Heart left ventricle (tissue), 13 donors: ENCODE measurements around the gene TWF2.

Source experiments
- CTCF ChIP-seq, 12 donors: fragments of 200-600 bp; sonication (generic) in 4 of 12; IDR thresholded peaks; one replicate each; pipeline versions ENCODE4 v1.5.0 to v1.8.0; 2018 to 2022; ENCODE audit warnings: antibody characterized with exemption in 12 of 12, mild to moderate bottlenecking in 5 of 12
- POLR2A ChIP-seq, 2 donors: fragments of 450-650 bp; IDR thresholded peaks; one replicate each; pipeline ENCODE4 v1.6.1; 2017; ENCODE audit warnings: antibody characterized with exemption in 2 of 2, mild to moderate bottlenecking in 2 of 2, moderate library complexity in 2 of 2
- donor health status: ischemic (EF 13 %, LVEDD 7.1; RV severe dilation, severe dysfunction).
- donor health status: DM: no; HTN: yes; CAD: no.
- donor health status: DM: no; HTN: no; CAD: no.
- donor health status: ischemic (EF 25% LVEDD 6.9; RV normal size, moderate dysfunction).
- donor health status: ischemic (EF 25% LVEDD 5.7; RV mildly dilated, moderate dysfunction).
- donor health status: ischemic (EF 35%, LVEDD 5.7; RV mildly dilated, moderate dysfunction).
- donor health status: nonischemic (EF 11% LVEDD 7.7; RV severe dilation, severe dysfunction).
- donor health status: DM: yes; HTN: yes; CAD: no.
- donor health status: PGD.
- donor health status: ischemic (EF 29% LVEDD 5.4; RV normal size, mild dysfunction).
- donor health status: nonischemic (EF 23%, LVEDD 6.1; RV moderate dilation, normal function).

- no peak for TF ChIP-seq CTCF (IDR thresholded peaks at IDR 0.05)
- TF ChIP-seq POLR2A (IDR thresholded peaks at IDR 0.05), result no peak
Observed at GRCh38 chr3:52191663-52192062, 47.3 kb downstream of the TWF2 start.
